Panc1 (cell line): ENCODE results near the gene SIGLEC9. TPM values are rescaled to one million over a fixed set of nuclear protein-coding genes. Genes with fewer than 3 reads are reported as not detected.

Experiments used
- ATAC-seq: fragments of 200-7000 bp; cut with Tn5 transposase; 2 replicates; pipeline ENCODE4 v1.9.1; 2020; ENCODE audit warnings: mild to moderate bottlenecking, moderate library complexity
- BruUV-seq: library from RNA; stranded (reverse); fragments of 400-500 nt; replicated peaks from 2 replicates; lab custom pipeline; 2021; lab: Mats Ljungman, UMichigan
- CTCF ChIA-PET: fragments of 300-600 bp; sonication (Branson Sonifier 250); formaldehyde crosslinking; loops from one replicate; lab custom pipeline; 2022; ENCODE audit warnings: antibody characterized with exemption; lab: Charles Lee
- POLR2A ChIA-PET: fragments of 300-600 bp; sonication (Branson Sonifier 250); formaldehyde crosslinking; loops from one replicate; lab custom pipeline; 2022; ENCODE audit warnings: antibody characterized with exemption; lab: Charles Lee
- DNase-seq: peaks from one replicate; pipeline ENCODE4 v3.0.0-alpha.2; 2010; ENCODE audit warnings: low read depth, low spot score
- H3K27ac ChIP-seq: 2 replicates; pipeline ENCODE4 v1.5.1; 2011; ENCODE audit warnings: mild to moderate bottlenecking, low read length, inconsistent platforms
- H3K27me3 ChIP-seq: fragments of 200-500 bp; sonication (Bioruptor generic); 2 replicates; pipeline ENCODE4 v1.6.0; 2014; ENCODE audit warnings: low read length, inconsistent platforms; ENCODE audit not compliant: control insufficient read depth, insufficient read depth
- H3K36me3 ChIP-seq: fragments of 200-500 bp; sonication (Bioruptor generic); 2 replicates; pipeline ENCODE4 v1.5.1; 2014; ENCODE audit warnings: inconsistent platforms, mild to moderate bottlenecking, low read length, moderate library complexity; ENCODE audit not compliant: control insufficient read depth, insufficient read depth
- H3K4me1 ChIP-seq: 2 replicates; pipeline ENCODE4 v1.5.1; 2011; ENCODE audit warnings: inconsistent platforms, mild to moderate bottlenecking, low read length, moderate library complexity; ENCODE audit not compliant: control insufficient read depth, insufficient read depth
- H3K4me3 ChIP-seq, 2 experiments: 2 replicates each; pipeline ENCODE4 v1.5.1; 2011 to 2012; ENCODE audit warnings: low read depth in 2 of 2, low read length in 2 of 2, mild to moderate bottlenecking in 2 of 2, inconsistent platforms in 1 of 2, moderate library complexity in 1 of 2
- H3K9me3 ChIP-seq: fragments of 200-500 bp; sonication (Bioruptor generic); 2 replicates; pipeline ENCODE4 v1.5.1; 2014; ENCODE audit warnings: low read depth, mild to moderate bottlenecking, inconsistent platforms, low read length, moderate library complexity; ENCODE audit not compliant: control insufficient read depth, insufficient read depth
- CTCF ChIP-seq: fragments of 450-650 bp; IDR thresholded peaks from 2 replicates; pipeline ENCODE4 v1.5.1; 2017; ENCODE audit warnings: mild to moderate bottlenecking
- POLR2AphosphoS5 ChIP-seq: IDR thresholded peaks from 2 replicates; pipeline ENCODE4 v1.6.1; 2012; ENCODE audit warnings: mild to moderate bottlenecking, low read depth, low read length, moderate library complexity
- REST ChIP-seq, 2 experiments: IDR thresholded peaks; 2 replicates each; pipeline ENCODE4 v1.6.1; 2011 to 2012; ENCODE audit warnings: low read depth in 2 of 2, control low read depth in 1 of 2, low read length in 1 of 2, mild to moderate bottlenecking in 1 of 2, moderate library complexity in 1 of 2; ENCODE audit not compliant: insufficient read depth in 1 of 2
- SIN3A ChIP-seq: IDR thresholded peaks from 2 replicates; pipeline ENCODE4 v1.6.1; 2012; ENCODE audit warnings: low read depth, mild to moderate bottlenecking, low read length, moderate library complexity, borderline replicate concordance; ENCODE audit not compliant: insufficient read depth
- TCF7L2 ChIP-seq: IDR thresholded peaks from 2 replicates; pipeline ENCODE4 v1.6.1; 2011; ENCODE audit warnings: mild to moderate bottlenecking, low read depth, low read length, inconsistent platforms
- in situ Hi-C: cut with HindIII; loops from 2 replicates; pipeline ENCODE4 v1.10.0; 2016; ENCODE audit warnings: low sequenced_read_pairs, low pct_unique_long_range_greater_than_20kb
- intact Hi-C: fragments of 100-400 bp; cut with micrococcal nuclease; formaldehyde crosslinking; loops from one replicate; pipeline ENCODE4 v1.10.0; 2022; ENCODE audit not compliant: unreplicated experiment
- total RNA-seq: library from RNA; stranded (reverse); gene quantifications from one replicate; pipeline ENCODE4 v1.2.1, GENCODE V29; 2021; ENCODE audit not compliant: unreplicated experiment

SIGLEC9 gene
- total RNA-seq, 1 experiment from 2014 or later: not detected

GRCh38 chr19:51128227-51128626 lies 3.5 kb downstream of the SIGLEC9 start:
- H3K36me3 ChIP-seq: no peaks in the 10 kb centered on the region
- no peak for ATAC-seq
- no peaks in the 10 kb centered on the region for H3K9me3 ChIP-seq
- CTCF ChIA-PET: no interaction called here
- BruUV-seq: no TSS peak
- DNase-seq: no peak
- H3K4me1 ChIP-seq: no peaks in the 10 kb centered on the region
- H3K27ac ChIP-seq: no peak overlapping the region
- in situ Hi-C loops: no loop called here
- intact Hi-C loops: no loop called here
- no peak for TF ChIP-seq TCF7L2
- no peak for TF ChIP-seq REST (IDR thresholded peaks at IDR 0.05; ENCODE audit: insufficient read depth in 1 of 2, low read depth in 2 of 2, low read length in 1 of 2)
- TF ChIP-seq CTCF: no peak
- no peak for TF ChIP-seq POLR2AphosphoS5
- TF ChIP-seq SIN3A: no peak
- no peaks in the 10 kb centered on the region for H3K27me3 ChIP-seq
- POLR2A ChIA-PET: no interaction called here
- no peak overlapping the region for H3K4me3 ChIP-seq

GRCh38 chr19:51129716-51130115 lies 5.0 kb downstream of the SIGLEC9 start:
- ATAC-seq: no peak
- in situ Hi-C loops (no loop called here), intact Hi-C loops (no loop called here)
- CTCF ChIA-PET: no interaction called here
- DNase-seq: no peak
- TF ChIP-seq CTCF (no peak), SIN3A (no peak), REST (IDR thresholded peaks at IDR 0.05; ENCODE audit: insufficient read depth in 1 of 2, low read depth in 2 of 2, low read length in 1 of 2) (no peak), TCF7L2 (no peak), POLR2AphosphoS5 (no peak)
- BruUV-seq: no TSS peak
- Histone ChIP-seq H3K27ac (no peak overlapping the region), H3K36me3 (no peaks in the 10 kb centered on the region), H3K4me3 (no peak overlapping the region), H3K4me1 (no peaks in the 10 kb centered on the region), H3K9me3 (no peaks in the 10 kb centered on the region), H3K27me3 (no peaks in the 10 kb centered on the region)
- POLR2A ChIA-PET: no interaction called here
